Stimulated activated CD8-positive, alpha-beta memory T cell treated with anti-CD3 and anti-CD28 coated beads, Interleukin-12 subunit alpha, Interleukin-12 subunit beta, amount 100 ng/mL, for 1 hour (primary cell): ENCODE data around the gene MYZAP.

Source experiments
- DNase-seq: peaks from one replicate; pipeline ENCODE4 v3.0.0-alpha.2; 2020; ENCODE audit warnings: low read depth

MYZAP gene

DNA sequence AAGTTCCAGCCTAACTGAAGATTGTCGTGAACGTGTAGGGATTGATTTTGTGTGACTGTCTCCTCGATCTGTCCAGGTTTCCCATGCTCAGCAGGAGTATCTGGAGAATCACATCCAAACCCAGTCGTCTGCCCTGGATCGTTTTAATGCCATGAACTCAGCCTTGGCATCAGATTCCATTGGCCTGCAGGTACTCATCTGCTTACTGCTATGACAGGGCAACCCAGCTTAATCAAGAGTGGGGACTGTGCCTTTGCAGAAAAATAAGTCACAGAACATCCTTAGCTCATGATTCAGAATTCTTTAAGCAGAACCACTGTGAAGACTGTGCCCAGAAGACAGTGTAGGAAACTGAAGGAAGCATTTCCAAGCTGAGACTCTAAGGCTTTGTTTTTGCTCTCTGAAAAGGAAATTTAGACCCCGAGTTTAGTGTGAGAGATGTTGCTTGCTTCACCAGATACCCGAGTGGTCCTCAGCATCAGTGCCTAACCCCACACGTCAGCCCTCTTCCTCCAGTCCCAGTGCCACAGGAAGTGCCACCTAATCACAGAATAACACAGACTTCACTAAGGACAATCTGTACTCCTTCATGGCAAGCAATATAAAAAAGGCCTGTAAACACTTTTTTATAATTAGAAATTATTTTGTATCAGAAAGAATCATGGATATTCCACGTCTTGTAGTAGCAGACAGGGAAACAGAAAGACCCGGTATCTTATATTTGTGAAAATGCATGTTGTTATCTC lies 34.2 kb downstream of the MYZAP start:
- DNase-seq, result no peak

- DNase-seq, result no peak
These were observed 35.2 kb downstream of the MYZAP start for GRCh38 chr15:57626713-57627440.

- DNase-seq, result no peak
These were observed 39.8 kb downstream of the MYZAP start for GRCh38 chr15:57631386-57632110.

DNA sequence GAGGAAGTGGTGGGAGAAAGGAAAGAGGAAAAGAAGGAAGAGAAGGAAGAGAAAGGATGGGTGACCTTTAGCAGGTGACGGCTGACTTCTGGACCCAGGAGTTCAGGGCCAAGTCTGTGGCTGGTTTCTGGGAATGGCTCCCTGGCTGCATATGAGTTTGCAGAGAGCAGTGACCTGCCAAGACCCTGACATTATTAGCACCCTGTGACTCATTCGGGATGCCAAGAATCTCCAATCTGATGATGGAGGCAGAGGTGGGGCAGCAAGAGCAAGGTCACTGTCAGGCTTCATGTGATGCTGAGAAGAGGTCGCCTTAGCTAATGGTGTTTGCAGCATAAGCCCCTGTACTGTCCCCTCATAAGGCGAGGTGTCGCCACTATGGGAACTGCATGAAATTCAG lies 42.6 kb downstream of the MYZAP start:
- no peak for DNase-seq

- DNase-seq, result no peak
These were observed 43.7 kb downstream of the MYZAP start for GRCh38 chr15:57635300-57635909.

DNA sequence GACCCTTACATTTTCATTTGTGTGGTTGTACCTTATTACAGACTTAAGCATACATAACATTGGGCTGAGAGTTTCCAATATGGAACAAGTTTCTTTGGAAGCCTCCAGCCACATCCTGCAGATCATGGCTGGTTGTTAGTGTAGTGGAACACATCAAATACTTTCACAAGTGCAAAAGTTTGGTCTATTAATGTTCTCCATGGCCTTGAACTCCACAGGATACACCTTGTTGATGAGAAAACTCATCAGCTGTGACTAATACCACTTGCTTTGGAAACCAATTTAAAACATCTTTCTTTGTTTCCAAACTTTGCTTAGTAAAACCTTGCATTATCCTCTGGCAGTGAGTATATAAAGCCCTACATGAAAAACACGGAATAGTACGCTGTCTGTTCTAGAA lies 46.1 kb downstream of the MYZAP start:
- no peak for DNase-seq

GRCh38 chr15:57639306-57639705 lies 47.6 kb downstream of the MYZAP start:
- no peak for DNase-seq

DNA sequence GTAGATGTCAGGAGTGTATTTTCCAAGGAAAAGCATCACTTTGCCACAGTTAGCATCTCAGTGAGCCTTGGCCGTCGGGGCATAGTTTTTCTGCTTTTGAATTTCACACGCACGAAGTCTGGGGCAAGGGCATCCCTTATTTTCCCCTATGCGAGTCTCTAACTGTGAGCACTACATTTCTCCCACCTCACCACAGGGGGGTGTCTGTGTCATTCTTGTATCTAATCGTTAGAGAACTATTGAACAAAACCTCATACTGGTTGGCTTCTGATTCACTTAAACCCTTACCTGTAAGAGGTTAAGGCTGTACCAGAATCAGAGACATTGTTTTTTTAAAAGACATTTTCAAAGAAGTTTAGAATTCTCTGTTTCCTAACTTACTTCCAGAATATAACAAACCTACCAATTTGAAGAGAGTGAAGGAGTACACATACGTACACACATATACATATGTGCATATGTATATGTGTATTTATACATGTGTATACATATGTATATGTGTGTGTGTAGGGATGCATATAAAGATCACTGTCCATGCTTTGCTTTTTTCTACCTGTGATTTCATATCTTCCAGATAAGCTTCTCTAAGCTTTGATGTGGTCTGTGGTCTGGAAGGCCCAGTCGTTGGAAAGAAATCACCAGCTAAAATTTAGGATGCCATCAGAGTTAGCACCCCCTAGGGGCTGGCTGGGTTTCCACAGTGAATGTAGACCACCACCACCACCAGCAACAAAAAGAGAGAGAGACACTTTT lies 49.4 kb downstream of the MYZAP start:
- DNase-seq, result no peak

- DNase-seq, result no peak
These were observed 52.1 kb downstream of the MYZAP start for GRCh38 chr15:57643826-57644225.

GRCh38 chr15:57646087-57646486 lies 54.4 kb downstream of the MYZAP start:
- DNase-seq, result no peak

DNA sequence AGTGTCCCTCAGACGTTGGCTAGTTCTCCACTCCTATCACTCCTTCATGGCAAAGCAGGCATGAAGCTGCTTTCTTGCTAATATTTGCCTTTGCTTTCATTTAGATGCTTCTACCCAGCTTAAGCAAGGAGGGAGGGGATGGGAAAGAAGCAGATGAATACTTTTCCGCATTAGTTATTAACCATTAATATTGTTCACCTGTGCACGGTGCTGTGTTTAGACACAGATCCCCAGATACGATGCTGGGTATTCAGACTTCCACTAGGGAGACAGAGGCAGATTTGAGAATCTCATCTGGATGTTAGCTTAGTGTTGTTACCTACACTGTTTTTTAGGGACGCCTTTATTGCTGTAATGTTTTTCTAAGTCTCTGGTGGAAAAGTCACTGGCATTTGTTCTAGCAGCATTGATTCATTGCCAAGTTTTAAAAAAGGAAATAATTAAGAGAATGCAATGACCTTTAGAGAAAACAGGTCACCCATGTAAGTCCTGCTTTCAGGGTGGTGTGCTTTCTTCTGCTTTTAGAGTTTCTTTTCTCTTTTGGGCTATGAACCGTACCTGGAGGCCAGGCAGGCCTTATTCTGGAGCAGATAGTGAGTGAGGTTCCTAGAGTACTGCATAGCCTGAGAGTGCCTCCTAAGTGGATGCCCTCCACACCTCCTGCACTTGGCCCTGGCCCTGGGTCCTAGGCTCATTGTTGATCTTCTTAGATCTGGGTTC lies 55.5 kb downstream of the MYZAP start:
- DNase-seq, result no peak

GRCh38 chr15:57647791-57648130 lies 56.1 kb downstream of the MYZAP start:
- DNase-seq, result no peak

GRCh38 chr15:57649138-57649537 lies 57.4 kb downstream of the MYZAP start:
- DNase-seq, result no peak

- no peak for DNase-seq
These were observed 59.7 kb downstream of the MYZAP start for GRCh38 chr15:57651445-57651844.

DNA sequence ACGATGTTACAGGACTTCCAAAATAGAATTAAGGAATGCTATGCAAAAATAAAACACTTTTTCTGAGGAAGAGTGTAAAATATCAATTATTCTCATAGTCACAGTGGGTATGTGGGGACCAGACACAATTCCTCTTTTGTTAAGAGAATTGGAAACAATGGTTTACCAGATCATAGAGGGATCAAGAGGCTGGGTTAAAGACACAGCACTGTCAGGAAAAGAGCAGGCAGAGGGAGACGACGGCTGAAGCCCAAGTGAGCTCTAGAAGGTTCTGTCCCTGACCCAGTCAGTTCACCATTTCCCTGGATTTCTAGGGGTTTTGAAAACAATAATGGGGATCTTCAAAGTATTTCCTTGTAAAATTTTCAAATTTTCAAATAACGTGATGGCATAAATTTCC lies 60.8 kb downstream of the MYZAP start:
- no peak for DNase-seq

GRCh38 chr15:57654153-57654852 lies 62.6 kb downstream of the MYZAP start:
- DNase-seq, result no peak

- no peak for DNase-seq
These were observed 63.3 kb downstream of the MYZAP start for GRCh38 chr15:57655053-57655452.

DNA sequence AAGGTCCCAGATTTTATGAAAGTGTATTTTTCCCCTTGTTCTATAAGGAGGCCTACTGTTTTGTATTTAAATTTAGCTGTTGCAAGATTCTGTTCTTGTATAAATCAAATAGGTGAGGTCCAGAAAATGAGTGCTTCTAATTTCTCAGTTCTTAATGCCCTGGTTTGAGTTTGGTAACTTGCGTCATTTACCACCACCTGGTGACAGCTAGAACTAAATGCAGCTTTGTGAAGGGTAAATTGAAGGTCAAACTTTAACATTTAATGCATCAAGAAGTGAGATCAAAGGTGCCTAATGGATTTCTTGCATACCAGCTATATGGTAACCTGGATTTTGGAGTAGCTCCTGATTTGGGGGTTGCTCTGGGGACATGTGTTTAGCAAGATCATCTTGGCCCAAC lies 64.1 kb downstream of the MYZAP start:
- no peak for DNase-seq

GRCh38 chr15:57656434-57656833 lies 64.7 kb downstream of the MYZAP start:
- no peak for DNase-seq

GRCh38 chr15:57657619-57658018 lies 65.9 kb downstream of the MYZAP start:
- no peak for DNase-seq
